AG09319 (cell line): Measurements from ENCODE around the gene NPHS2.

ENCODE experiments used
- DNase-seq: peaks from one replicate; pipeline ENCODE4 v3.0.0-alpha.2; 2010; ENCODE audit warnings: low read depth; ENCODE audit errors: extremely low read depth
- CTCF ChIP-seq: IDR thresholded peaks from 2 replicates; pipeline ENCODE4 v1.5.1; 2011; ENCODE audit warnings: low read depth, mild to moderate bottlenecking, inconsistent platforms, low read length, moderate library complexity

NPHS2 gene

GRCh38 chr1:179509384-179509783 is 66.4 kb downstream of the NPHS2 start:
- TF ChIP-seq CTCF: no peak
- DNase-seq: no peak

GRCh38 chr1:179506199-179506598 is 69.5 kb downstream of the NPHS2 start:
- TF ChIP-seq CTCF: no peak
- no peak for DNase-seq
